Esophagus muscularis mucosa (tissue), 4 donors: ENCODE measurements around the gene AVEN. TPM values are rescaled to one million over a fixed set of nuclear protein-coding genes. Genes with fewer than 3 reads are reported as not detected.
"Not testable (repeated sequence)": the region's sequence is repeated elsewhere in the genome, so short reads cannot be mapped to it uniquely, and the experiment has no call there.

Experiments
- DNase-seq: peaks from one replicate; pipeline ENCODE4 v3.0.0-alpha.2; 2017; ENCODE audit errors: extremely low spot score
- H3K27ac ChIP-seq, 4 donors: fragments of 200-600 bp; sonication (generic); replicated peaks in 1 of 4; 1 replicate in 3 of 4; 2 replicates in 1 of 4; pipeline ENCODE4 v1.5.1; 2016 to 2019; ENCODE audit warnings: mild to moderate bottlenecking in 1 of 4
- H3K27me3 ChIP-seq, 4 donors: fragments of 200-600 bp; sonication (generic); one replicate each; pipeline versions ENCODE4 v1.5.1 to v1.6.0; 2016 to 2019
- H3K36me3 ChIP-seq, 4 donors: fragments of 200-600 bp; sonication (generic); one replicate each; pipeline ENCODE4 v1.5.1; 2016 to 2019
- H3K4me1 ChIP-seq, 4 donors: fragments of 200-600 bp; sonication (generic); one replicate each; pipeline ENCODE4 v1.5.1; 2016 to 2019
- H3K4me3 ChIP-seq, 4 donors: fragments of 200-600 bp; sonication (generic); 1 replicate in 2 of 4; 2 replicates in 2 of 4; pipeline ENCODE4 v1.5.1; 2016 to 2019; ENCODE audit warnings: mild to moderate bottlenecking in 4 of 4, moderate library complexity in 1 of 4
- H3K9me3 ChIP-seq, 4 donors: fragments of 200-600 bp; sonication (generic); 1 replicate in 3 of 4; 2 replicates in 1 of 4; pipeline ENCODE4 v1.5.1; 2016 to 2019
- CTCF ChIP-seq, 3 experiments: fragments of 200-600 bp in 2 of 3; fragments of 450-650 bp in 1 of 3; sonication (generic) in 2 of 3; IDR thresholded peaks; one replicate each; pipeline ENCODE4 v1.5.1; 2017 to 2019; ENCODE audit warnings: antibody characterized with exemption in 3 of 3, mild to moderate bottlenecking in 2 of 3, moderate library complexity in 1 of 3
- EP300 ChIP-seq: sonication (generic); formaldehyde crosslinking; IDR thresholded peaks from one replicate; pipeline ENCODE4 v1.6.1; 2017; ENCODE audit warnings: antibody characterized with exemption
- POLR2A ChIP-seq: fragments of 450-650 bp; IDR thresholded peaks from one replicate; pipeline ENCODE4 v1.6.1; 2017; ENCODE audit warnings: antibody characterized with exemption, moderate library complexity, mild to moderate bottlenecking, low read depth
- POLR2AphosphoS5 ChIP-seq, 2 donors: sonication (generic); formaldehyde crosslinking; IDR thresholded peaks; one replicate each; pipeline ENCODE4 v1.6.1; 2017; ENCODE audit warnings: antibody characterized with exemption in 2 of 2
- WGBS: methylation state at CpG from one replicate; pipeline ENCODE4 v1.1.5; 2018; 5-methylcytosine and 5-hydroxymethylcytosine counted together
- intact Hi-C: fragments of 100-400 bp; cut with DNase I; formaldehyde crosslinking; loops from one replicate; pipeline ENCODE4 v1.15.1; 2023
- total RNA-seq, 4 donors: library from RNA; depleted of rRNA; stranded (reverse); fragments of >200 nt; gene quantifications; one replicate each; pipeline versions ENCODE4 v1.1.0 to v1.2.1, GENCODE V29; 2016

AVEN gene
- total RNA-seq, 4 donors from 2014 or later: 18.2 to 30.9 (median 27.6) TPM

GRCh38 chr15:33823119-33823518, 215.9 kb downstream of the AVEN start:
- H3K27ac ChIP-seq: no peak overlapping the region
- H3K27me3 ChIP-seq: no peaks in the 10 kb centered on the region
- H3K4me3 ChIP-seq: no peak overlapping the region
- no peaks in the 10 kb centered on the region for H3K9me3 ChIP-seq
- peaks cover 0 to 37% (median 3%) of the 10 kb centered on the region in 4 donors for H3K36me3 ChIP-seq
- H3K4me1 ChIP-seq: no peaks in the 10 kb centered on the region
- intact Hi-C loops: no loop called here
- TF ChIP-seq POLR2AphosphoS5 (IDR thresholded peaks at IDR 0.05) (no peak), POLR2A (no peak), EP300 (no peak), CTCF (IDR thresholded peaks at IDR 0.05) (no peak)
- no peak for DNase-seq
- 84% methylated on average over 3 of the region's 3 CpGs for WGBS

DNA sequence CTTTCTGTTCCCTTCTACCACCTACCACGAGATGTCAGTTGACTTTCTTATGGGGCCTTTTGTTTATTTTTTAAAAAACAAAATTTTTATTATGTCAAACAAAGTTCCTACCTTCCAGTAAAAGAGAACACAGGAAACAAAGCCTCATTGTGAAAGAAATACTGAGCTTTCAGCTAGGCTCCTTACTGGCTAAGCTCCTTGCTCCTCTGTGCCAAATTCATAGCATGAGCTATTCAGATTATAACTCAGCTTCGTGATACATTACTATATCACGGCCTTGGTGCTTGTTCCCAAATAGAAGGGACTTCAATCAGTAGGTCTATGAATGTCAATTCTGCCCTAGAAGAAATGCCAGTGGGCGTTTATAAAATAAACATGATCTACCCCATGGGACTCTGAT, 216.5 kb downstream of the AVEN start:
- H3K27ac ChIP-seq: no peak overlapping the region
- peaks cover 0 to 39% (median 5%) of the 10 kb centered on the region in 4 donors for H3K36me3 ChIP-seq
- no peak overlapping the region for H3K4me3 ChIP-seq
- H3K4me1 ChIP-seq: no peaks in the 10 kb centered on the region
- H3K27me3 ChIP-seq: no peaks in the 10 kb centered on the region
- no peak for DNase-seq
- intact Hi-C loops: no loop called here
- H3K9me3 ChIP-seq: no peaks in the 10 kb centered on the region
- TF ChIP-seq CTCF (IDR thresholded peaks at IDR 0.05): no peak
- no peak for TF ChIP-seq POLR2AphosphoS5 (IDR thresholded peaks at IDR 0.05)
- no peak for TF ChIP-seq EP300
- TF ChIP-seq POLR2A: no peak
- WGBS: 69% methylated on average over 4 of the region's 4 CpGs

- intact Hi-C loops, H3K4me3 ChIP-seq, H3K27ac ChIP-seq, H3K27me3 ChIP-seq, H3K9me3 ChIP-seq, H3K4me1 ChIP-seq, DNase-seq: not testable (repeated sequence)
- peaks cover 0 to 35% (median 5%) of the 10 kb centered on the region in 4 donors for H3K36me3 ChIP-seq
- 97% methylated on average over 6 of the region's 6 CpGs for WGBS
These were observed 219.5 kb downstream of the AVEN start for GRCh38 chr15:33819499-33819898.

Other genes starting within 250 kb of the AVEN start
- gene CHRM5, start 70.7 kb downstream of the AVEN start, total RNA-seq: not detected
- gene EMC7, start 62.7 kb upstream of the AVEN start, total RNA-seq: 10 to 100 TPM; 38.6 to 47.1 (median 42.4) TPM
- 1 to 10 TPM in 3 of 4 donors, under 1 TPM in 1; 0.66 to 1.7 (median 1.2) TPM for gene PGBD4, start 62.9 kb upstream of the AVEN start, total RNA-seq
- 10 to 100 TPM; 29.9 to 61.9 (median 32.8) TPM for gene KATNBL1, start 170.9 kb upstream of the AVEN start, total RNA-seq
- gene EMC4, start 185.8 kb upstream of the AVEN start, total RNA-seq: 100 to 1,000 TPM; 121 to 155 (median 133) TPM